COLO668 (cell line): ENCODE measurements around the gene TMEM44.
"Not testable (repeated sequence)": the region's sequence is repeated elsewhere in the genome, so short reads cannot be mapped to it uniquely, and the experiment has no call there.

Experiments
- DNase-seq: peaks from one replicate; lab custom pipeline; 2025; ENCODE audit not compliant: unreplicated experiment; lab: John Stamatoyannopoulos, UW

The TMEM44 gene

GRCh38 chr3:194642769-194643168, 9.6 kb upstream of the TMEM44 start:
- DNase-seq: no peak

- no peak for DNase-seq
Observed at GRCh38 chr3:194640829-194641228, 7.6 kb upstream of the TMEM44 start.

GRCh38 chr3:194638991-194639605, 5.9 kb upstream of the TMEM44 start:
- DNase-seq: no peak

DNA sequence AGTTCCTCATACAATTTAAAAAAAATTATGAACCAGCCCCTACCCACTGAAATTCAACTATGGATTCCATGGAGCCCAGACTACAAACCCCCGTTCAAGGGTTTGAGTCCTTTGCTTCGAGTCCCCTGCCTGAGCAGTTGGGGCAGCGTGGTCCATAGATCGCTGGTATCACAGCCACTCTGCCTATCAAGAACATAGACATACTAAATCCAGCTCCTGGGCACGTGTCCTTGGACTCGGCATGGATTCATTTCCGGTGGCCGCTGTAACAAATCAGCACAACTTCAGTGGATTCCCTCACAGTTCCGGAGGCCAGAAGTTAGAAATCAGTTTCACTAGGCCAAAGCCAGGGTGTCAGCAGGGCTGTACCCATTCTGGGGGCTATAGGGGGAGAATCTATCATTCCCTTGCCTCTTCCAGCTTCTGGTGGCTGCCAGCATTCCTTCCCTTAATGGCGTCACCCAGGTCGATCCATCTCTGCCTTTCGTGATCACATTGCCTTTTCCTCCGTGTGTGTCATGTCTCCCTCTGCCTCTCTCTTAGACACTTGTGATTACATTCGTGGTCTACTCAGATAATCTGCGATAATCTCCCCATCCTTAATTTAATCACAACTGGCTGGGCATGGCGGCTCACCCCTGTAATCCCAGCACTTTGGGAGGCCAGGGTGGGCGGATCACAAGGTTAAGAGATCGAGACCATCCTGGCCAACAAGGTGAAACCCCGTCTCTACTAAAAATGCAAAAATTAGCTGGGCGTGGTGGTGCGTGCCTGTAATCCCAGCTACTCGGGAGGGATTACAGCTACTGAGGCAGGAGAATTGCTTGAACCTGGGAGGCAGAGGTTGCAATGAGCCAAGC, 4.6 kb upstream of the TMEM44 start:
- DNase-seq: no peak

- DNase-seq: no peak
Observed at GRCh38 chr3:194637066-194637465, 3.8 kb upstream of the TMEM44 start.

DNA sequence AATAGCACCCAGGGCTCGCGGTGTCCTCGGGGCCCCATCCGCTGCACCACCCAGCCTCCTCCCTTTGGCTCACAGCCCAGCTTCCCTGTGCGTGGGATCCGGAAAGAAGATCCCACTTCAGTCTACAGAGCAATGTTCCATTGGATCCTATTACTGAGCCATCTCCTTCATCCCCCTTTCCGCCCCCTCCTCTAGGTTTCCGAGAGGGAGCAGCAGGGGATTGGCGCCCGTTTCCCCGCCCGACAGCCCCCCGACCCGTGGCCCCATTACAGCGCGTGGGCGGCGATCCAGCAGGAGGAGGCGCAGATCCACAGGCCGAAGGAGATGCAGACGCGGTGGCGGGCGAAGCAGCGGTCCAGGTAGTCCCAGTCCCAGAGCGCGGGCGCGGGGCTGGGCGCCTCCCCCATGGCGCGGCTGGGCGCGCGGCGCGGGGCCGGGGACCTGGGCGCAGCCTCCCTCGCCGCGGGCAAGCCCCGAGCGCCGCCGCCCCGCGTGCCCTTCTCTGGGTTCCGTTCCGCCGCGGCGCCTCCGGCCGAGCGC, 340 bp downstream of the TMEM44 start:
- peak; percentile 51 for DNase-seq

DNA sequence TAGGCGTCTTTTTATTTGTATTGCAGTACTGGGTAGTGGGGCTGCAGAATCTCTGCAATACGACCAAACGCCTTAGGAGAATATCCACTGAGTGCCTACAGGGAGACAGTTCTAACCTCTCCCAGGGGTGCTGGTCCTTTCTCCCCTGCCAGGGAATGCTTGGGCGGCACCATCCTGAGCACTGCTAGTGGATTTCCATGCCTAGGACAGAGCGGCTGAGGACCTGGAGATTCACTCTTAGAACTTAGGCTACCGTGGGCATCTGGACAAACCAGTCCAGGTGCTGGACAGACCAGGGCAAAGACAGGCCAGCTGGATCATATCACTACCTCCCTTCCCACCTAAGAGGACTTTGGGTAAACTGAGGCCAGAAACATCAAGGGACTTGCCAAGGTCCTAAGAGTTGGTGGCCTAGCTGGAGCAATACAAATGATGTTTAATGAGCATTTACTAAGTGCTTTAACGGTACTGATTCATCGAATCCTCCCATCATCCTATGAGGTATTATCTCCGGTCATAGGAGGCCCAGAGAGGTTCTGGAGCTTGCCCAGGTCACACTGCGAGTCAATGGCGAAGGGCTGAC, 902 bp downstream of the TMEM44 start:
- DNase-seq: no peak

GRCh38 chr3:194631696-194632095, 1.5 kb downstream of the TMEM44 start:
- DNase-seq: no peak

DNA sequence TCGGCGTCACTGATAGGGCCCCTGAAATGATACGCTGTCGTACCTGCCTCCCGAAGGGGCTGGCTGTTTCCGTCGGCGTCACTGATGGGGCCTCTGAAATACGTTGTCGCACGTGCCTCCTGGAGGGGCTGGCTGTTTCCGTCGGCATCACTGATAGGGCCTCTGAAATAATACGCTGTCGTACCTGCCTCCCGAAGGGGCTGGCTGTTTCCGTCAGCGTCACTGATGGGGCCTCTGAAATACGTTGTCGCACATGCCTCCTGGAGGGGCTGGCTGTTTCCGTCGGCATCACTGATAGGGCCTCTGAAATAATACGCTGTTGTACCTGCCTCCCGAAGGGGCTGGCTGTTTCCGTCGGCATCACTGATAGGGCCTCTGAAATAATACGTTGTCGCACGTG, 2.5 kb downstream of the TMEM44 start:
- not testable (repeated sequence) for DNase-seq

- DNase-seq: no peak
Observed at GRCh38 chr3:194624956-194625355, 8.3 kb downstream of the TMEM44 start.

- no peak for DNase-seq
Observed at GRCh38 chr3:194623449-194624290, 9.5 kb downstream of the TMEM44 start.

DNA sequence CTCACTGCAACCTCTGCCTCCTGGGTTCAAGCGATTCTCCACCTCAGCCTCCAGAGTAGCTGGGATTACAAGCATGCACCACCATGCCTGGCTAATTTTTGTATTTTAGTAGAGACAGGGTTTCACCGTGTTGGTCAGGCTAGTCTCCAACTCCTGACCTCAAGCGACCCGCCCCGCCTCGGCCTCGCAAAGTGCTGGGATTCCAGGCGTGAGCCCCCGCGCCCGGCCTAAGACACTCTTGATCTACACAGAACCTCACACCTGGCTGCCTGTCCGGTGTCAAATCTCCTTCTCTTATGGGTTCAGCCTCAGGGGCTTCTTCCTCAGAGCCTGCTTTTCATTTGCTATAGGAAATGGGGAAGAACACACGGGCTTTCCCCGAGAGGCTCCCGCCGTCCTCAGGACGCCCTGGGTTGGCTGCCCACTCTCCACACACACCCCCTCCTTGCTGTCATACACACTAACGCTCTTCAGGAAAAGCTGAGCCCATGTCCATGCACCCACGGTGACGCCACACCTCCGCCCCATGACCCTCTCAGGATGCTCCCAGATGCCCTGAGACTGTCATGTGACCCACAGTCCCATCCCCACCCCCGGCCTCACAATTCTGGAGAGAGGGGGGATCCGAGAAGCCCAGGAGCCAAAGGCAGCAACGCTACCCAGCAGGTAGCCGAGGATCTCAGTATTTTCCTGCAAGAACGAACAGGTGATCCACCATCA, 10.4 kb downstream of the TMEM44 start:
- no peak for DNase-seq

- no peak for DNase-seq
Observed at GRCh38 chr3:194621947-194622346, 11.3 kb downstream of the TMEM44 start.

DNA sequence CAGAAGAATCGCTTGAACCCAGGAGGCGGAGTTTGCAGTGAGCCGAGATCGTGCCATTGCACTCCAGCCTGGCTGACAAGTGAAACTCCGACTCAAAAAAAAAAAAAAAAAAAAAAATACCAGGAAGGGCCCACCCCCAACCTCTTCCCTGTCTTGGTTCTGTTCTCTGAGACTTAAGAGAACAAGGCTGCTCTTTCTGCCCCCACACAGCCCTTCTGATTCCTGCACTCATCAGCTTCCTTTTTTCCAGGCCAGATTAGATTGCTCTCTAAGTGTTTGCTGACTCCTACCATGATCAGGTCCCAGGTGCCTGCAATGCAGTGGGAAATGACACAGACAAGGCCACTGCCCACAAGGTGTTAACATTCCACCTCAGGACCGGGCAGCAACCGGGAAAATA, 13.0 kb downstream of the TMEM44 start:
- DNase-seq: no peak

DNA sequence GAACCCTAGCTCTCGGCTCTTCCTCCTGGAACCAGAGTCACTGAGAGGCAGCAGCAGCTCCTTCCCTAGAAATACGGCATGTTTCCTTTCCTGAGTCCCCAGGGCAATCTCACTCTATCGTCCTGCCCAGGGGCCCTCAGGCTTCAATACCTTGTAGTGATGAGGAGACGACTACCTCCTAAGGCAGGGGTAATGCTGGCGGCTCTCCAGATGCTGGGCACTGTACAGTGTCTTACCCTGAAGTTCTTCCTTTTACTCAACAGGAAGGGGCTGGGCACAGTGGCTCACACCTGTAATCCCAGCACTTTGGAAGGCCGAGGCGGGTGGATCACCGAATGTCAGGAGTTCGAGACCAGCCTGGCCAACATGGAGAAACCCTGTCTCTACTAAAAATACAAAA, 13.5 kb downstream of the TMEM44 start:
- no peak for DNase-seq

- no peak for DNase-seq
Observed at GRCh38 chr3:194618858-194619608, 14.2 kb downstream of the TMEM44 start.

DNA sequence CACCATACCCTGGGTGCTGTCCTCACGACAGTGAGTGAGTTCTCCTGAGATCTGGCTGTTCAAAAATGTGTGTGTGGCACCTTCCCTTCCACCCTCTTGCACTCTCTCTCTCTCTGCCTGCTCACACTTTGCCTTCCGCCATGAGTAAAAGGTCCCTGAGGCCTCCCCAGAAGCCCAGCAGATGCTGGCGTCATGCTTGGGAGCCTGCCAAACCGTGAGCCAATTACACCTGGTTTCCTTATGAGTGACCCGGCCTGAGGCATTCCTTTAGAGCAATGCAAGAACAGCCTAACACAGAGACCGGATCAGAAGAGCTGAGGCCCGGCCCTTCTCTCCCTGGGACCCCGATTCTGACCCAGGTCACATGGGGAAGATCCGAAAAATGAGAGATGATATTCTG, 15.4 kb downstream of the TMEM44 start:
- DNase-seq: no peak

- DNase-seq: no peak
Observed at GRCh38 chr3:194617143-194617671, 16.0 kb downstream of the TMEM44 start.

DNA sequence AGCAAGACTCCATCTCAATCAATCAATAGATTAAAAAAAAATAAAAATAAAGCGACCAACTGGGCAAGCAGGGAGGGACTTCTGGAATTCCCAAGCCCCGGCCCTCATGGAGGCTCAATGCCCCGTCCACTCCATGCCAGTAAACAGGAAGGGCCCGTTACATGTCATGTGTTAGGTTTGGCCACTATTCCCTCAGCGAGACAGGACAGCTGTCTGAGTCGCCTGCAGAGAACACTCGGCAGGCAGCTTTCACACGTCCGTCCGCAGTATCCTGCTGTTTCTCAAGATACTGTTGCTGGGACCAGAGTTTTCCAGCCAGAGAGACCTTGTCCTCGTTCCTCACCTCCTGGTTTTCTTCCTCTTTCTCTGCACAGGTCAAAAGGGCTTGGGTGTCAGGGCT, 18.0 kb downstream of the TMEM44 start:
- DNase-seq: no peak
